Stomach (tissue), 4 donors: ENCODE results near the gene TH.

Experiments used
- CTCF ChIP-seq, 7 experiments: fragments of 450-650 bp in 4 of 7; fragments of 200-600 bp in 3 of 7; sonication (generic) in 3 of 7; IDR thresholded peaks; one replicate each; pipeline ENCODE4 v1.5.1; 2016 to 2019; ENCODE audit warnings: antibody characterized with exemption in 7 of 7, control low read depth in 2 of 7, mild to moderate bottlenecking in 1 of 7
- EP300 ChIP-seq: sonication (generic); formaldehyde crosslinking; IDR thresholded peaks from one replicate; pipeline ENCODE4 v1.6.1; 2017; ENCODE audit warnings: antibody characterized with exemption
- POLR2AphosphoS5 ChIP-seq, 3 donors: sonication (generic); formaldehyde crosslinking; IDR thresholded peaks; one replicate each; pipeline ENCODE4 v1.6.1; 2016; ENCODE audit warnings: antibody characterized with exemption in 3 of 3

GRCh38 chr11:2185324-2186085 lies 13.9 kb upstream of the TH start:
- TF ChIP-seq CTCF (IDR thresholded peaks at IDR 0.05) (no peak), POLR2AphosphoS5 (IDR thresholded peaks at IDR 0.05) (no peak), EP300 (no peak)
